ENCODE measurements around the gene OGDHL.

GRCh38 chr10:49760789-49761188, 1.3 kb downstream of the OGDHL start:
- TF ChIP-seq CTCF (IDR thresholded peaks at IDR 0.05) (no peak), POLR2A (IDR thresholded peaks at IDR 0.05) (no peak)
